AG08395 (cell line): ENCODE measurements around the gene CSKMT.
"Not testable (repeated sequence)": the region's sequence is repeated elsewhere in the genome, so short reads cannot be mapped to it uniquely, and the experiment has no call there.

Source experiments
- DNase-seq: peaks from one replicate; pipeline ENCODE4 v3.0.0; 2012; ENCODE audit warnings: mixed read lengths, low spot score

The CSKMT gene, protein sequence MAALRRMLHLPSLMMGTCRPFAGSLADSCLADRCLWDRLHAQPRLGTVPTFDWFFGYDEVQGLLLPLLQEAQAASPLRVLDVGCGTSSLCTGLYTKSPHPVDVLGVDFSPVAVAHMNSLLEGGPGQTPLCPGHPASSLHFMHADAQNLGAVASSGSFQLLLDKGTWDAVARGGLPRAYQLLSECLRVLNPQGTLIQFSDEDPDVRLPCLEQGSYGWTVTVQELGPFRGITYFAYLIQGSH

GRCh38 chr11:62665075-62665598, at the start of gene CSKMT, which contains the start of gene C11orf98:
CSKMT (plus strand) TSS chr11:62665312; CDS start chr11:62665880, 568 bp downstream.
C11orf98 (minus strand) TSS chr11:62665210; CDS start chr11:62665169, 41 bp downstream.
- DNase-seq = peak; percentile 98

DNA sequence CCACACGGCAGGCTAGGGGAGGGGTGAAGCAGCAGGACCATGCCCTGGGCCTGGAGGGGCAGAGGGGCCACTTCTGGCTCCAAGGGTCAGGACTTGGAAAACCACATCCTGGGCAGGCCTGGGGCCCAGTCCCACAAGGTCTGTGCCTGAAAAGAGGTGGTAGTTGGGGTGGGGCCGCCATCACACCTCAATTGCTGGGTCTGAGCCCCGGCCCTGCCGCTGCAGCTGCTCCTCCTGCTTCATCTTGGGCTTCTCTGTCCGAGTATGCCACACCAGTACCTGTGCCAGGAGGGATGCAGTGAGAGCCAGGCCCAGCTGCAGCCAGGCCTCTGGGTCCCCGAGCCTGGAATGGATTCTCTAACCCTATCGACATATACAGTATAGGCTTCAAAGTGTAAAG, 49.6 kb upstream of the CSKMT start:
- no peak for DNase-seq

DNA sequence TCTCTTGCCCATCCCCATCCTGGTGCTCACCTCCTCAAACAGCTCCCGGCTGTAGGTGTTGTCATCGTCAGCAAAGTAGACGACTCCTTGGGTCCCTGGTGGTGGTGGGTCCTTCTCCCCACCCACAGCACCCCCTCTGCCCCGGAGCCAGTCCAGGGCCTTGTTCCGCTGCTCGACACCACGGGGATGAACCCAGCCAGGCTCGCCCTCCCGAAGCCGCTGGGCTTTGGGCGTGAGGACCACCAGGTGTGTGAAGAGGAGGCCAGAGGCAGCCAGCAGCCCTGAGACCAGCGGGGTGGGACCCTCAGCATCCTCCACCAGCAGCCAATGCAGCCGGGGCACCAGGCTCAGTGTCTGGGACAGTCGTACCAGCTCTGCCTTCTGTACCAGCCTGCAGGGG, 48.2 kb upstream of the CSKMT start:
- not testable (repeated sequence) for DNase-seq

- no peak for DNase-seq
Measured at GRCh38 chr11:62621027-62621566, 44.0 kb upstream of the CSKMT start.

GRCh38 chr11:62621567-62622470, 43.3 kb upstream of the CSKMT start, which contains the start of gene B3GAT3:
B3GAT3 (minus strand) TSS chr11:62621986; CDS start chr11:62621947, 39 bp downstream.
- peak; percentile 99 for DNase-seq

DNA sequence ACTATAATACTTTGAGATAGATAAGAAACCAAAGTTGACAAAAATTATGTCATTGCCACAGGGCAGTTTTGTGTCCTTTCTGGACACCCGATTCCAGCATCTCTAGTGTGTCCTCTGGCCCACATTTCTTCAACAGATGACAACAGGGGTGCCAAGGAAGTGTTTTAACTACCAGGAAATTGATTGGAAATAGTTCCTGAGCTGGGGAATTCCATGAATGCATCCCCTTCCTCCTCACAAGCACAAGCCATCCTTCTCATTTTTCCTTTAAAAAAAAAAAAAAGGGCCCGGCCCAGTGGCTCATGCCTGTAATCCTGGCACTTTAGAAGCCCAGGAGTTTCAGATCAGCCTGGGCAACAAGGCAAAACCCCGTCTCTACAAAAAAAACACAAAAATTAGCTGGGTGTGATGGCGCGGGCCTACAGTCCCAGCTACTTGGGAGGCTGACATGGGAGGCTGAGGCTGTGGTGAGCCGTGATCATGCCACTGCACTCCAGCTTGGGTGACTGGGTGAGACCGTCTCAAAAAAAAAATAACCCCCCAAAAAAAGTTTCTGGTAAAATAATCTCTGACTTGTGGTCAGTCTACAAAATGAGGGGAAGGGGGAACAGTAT, 42.5 kb upstream of the CSKMT start:
- no peak for DNase-seq

- DNase-seq = no peak
Measured at GRCh38 chr11:62627713-62628112, 37.4 kb upstream of the CSKMT start.

DNA sequence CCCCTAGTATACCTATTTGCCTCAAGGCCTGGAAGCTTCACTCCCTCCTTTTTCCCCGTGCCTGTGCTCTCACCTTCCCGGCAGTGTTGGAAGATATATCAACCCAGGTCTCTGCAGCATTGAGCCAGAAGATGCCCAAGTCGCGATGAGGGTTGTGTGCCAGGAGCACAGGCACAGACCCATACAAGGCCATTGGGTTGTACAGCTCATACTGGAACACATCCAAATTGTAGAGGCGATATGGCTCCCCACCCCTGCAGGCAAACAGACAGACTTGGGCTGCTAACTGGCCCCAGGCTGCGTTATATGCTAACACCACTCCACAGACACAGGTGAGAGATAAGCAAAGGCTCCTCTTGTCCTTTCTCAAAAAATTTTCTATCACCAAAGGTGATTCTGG, 32.6 kb upstream of the CSKMT start:
- no peak for DNase-seq

DNA sequence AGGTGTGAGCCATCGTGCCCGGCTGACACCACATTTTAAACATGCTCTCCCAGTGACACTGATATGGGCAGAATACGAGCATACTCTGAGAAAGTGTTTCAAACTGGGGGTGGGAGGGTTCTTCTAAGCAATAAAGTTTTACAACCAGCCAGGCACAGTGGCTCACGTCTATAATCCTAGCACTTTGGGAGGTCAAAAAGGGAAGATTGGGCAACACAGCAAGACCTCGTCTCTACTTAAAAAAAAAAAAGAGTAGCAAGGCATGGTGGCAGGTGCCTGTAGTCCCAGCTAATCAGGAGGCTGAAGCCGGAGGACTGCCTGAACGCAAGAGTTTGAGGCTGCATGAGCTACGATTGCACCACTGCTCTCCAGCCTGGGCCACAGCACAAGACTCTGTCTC, 20.9 kb upstream of the CSKMT start:
- no peak for DNase-seq

GRCh38 chr11:62645671-62645945, 19.5 kb upstream of the CSKMT start:
- DNase-seq = no peak

GRCh38 chr11:62645946-62646824, 18.9 kb upstream of the CSKMT start, which contains the start of gene GANAB:
GANAB (minus strand) TSS chr11:62646613; CDS start chr11:62646599, 14 bp downstream.
- peak; percentile 100 for DNase-seq

DNA sequence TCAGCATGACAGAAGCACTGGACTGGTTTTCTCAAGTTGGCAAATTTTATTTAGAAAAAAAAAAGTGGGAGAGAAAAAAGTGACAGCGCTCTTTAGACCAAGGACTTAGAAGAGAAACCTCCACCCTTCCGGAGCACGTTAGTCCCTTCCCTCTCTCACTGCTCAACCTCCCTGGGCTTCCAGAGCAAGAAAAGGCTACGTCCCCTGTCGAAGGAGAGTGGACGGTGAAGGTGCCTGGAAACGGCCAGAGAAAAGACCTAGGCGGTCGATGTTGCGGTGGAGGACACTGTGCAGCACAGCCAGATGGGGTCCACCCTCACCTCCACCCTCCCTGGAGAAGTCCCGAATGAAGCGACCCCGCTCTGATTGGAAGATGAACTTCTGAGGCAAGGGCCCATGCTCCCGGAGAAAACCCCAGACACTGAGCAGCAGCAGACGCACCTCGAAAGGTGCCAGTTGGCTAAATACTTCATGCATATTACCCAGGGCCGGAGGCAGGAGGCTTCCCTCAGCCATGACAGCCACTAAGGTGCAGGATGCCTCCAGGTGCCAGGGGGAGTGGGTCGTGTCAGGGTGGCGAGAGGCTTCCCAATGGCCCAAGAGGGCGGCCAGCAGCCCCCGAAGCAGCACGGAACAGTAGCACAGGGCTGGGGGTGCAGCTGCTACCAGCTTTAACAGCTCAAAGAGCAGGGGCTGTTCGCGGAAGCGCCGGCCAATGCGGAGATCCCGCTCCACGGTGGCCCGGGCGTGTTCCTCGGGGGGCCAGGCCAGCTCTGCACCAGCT, 18.1 kb upstream of the CSKMT start:
- no peak for DNase-seq

DNA sequence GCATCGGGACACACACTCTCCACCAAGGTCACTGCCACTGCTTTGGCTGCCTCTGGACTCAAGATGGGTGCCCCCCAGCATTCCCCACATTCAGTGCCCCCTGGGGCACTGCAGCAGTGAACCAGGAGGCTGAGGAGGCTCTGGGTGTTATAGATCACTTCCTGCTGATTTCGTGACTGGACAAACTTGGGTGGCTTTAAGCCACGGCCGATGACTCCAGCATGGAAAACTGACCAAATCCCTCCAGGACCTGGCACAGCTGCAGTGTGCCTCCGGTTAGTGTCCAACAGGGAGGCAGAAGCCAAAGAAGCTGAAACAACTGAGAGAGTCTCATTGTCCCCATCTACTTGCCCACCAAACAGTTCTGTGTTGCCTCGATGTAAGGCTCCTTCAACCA, 17.5 kb upstream of the CSKMT start:
- DNase-seq = peak; percentile 29

DNA sequence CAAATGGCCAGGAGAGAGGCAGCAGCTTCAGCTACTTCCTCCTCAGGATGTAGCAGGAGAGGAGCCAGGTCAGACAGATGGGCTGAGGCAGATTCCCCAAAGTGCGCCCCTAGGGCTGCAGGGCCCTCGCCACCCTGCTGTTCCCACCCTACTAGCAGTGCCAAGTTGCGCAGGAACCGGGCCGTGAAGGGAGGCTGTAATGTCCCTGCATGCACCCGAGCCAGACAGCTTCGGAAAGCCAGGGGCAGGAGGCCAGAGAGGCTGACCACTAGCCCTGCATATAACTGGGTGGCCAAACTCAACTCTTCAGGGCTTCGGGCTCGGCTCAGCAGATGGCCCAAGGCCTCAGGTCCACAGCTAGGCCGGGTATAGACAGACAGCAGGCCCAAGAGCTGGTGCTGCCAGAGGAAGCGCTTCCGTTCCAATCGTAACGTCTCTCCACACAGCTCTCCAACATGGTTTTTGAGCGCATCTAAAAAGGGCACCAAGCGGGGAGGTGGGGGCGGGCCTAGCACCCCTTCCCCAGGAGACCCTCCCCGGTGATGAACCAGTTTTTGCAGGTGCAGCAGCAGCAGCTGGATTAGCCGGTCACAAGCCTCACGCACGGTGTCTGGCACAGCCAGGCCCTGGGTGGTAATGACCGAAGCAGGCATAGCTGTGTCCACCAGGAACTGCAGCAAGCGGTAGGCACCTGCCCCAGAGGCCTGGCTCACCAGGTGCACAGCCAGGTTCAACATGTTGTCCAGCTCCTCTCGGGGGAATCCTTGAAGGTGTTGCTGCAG, 16.7 kb upstream of the CSKMT start:
- DNase-seq = no peak

DNA sequence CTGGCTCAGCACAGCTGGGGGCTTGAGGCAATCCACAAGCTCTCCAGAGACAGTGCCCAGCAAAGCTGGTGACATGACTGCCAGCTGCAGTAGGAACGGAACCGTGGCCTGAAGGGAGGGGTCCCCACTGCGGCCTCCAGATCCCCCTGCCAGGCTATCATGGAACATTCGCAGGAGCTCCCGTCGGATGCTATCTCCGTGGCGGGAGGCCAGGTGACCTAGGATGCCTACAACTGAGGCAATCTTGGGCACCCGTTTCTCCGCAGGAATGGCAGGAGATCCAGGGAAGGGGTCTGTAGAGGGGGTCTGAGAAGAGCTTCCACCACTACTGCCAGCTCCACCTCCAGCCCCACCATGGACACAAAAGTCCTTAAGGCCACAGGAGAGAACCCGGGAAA, 16.1 kb upstream of the CSKMT start:
- no peak for DNase-seq

GRCh38 chr11:62649486-62649885, 15.6 kb upstream of the CSKMT start:
- DNase-seq = no peak

DNA sequence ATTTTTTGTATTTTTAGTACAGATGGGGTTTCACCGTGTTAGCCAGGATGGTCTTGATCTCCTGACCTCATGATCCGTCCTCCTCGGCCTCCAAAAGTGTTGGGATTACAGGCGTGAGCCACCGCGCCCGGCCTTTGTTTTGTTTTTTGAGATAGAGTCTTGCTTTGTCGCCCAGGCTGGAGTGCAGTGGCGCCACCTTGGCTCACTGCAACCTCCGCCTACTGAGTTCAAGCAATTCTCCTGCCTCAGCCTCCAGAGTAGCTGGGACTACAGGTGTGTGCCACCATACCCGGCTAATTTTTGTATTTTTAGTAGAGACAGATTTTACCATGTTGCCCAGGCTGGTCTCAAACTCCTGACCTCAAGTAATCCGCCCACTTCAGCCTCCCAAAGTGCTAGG, 14.8 kb upstream of the CSKMT start:
- DNase-seq = not testable (repeated sequence)

- no peak for DNase-seq
Measured at GRCh38 chr11:62652161-62653006, 12.7 kb upstream of the CSKMT start.

- DNase-seq = no peak
Measured at GRCh38 chr11:62654297-62654696, 10.8 kb upstream of the CSKMT start.
